ENCODE measurements around the gene CUL2. TPM values are rescaled to one million over a fixed set of nuclear protein-coding genes. Genes with fewer than 3 reads are reported as not detected.
"Not testable (repeated sequence)": the region's sequence is repeated elsewhere in the genome, so short reads cannot be mapped to it uniquely, and the experiment has no call there.

The CUL2 gene
- total and polyA plus RNA-seq, 2 of the 4 experiments (the other 2 are of a cell fraction), result 18.9 to 36.6 TPM

DNA sequence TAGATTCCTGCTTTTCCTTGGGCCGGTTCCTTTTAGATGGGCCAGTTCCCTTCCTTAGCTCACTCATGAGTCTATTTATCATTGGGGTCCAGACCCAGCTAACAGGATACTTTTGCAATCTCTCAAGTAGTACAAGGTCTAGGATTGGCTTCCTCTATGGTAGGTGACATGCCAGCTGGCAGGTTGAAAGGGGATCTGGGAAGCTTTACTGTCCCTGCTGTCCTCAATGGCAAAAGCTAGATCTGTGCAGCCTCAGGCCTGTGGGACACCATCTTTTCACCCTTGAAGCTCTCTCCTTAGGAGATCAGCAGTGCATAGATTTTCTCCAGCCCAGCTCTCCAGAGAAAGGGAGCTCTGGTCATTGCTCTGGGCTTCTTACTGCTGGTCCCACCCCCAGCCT, 96.4 kb downstream of the CUL2 start:
- Histone ChIP-seq H2BK120ac (ENCODE audit: low read depth, low read length) (no peak overlapping the region), H2BK15ac (ENCODE audit: low read depth, low read length) (no peak overlapping the region), H4K5ac (ENCODE audit: low read depth, low read length) (no peak overlapping the region), H3K9ac (ENCODE audit: low read depth, low read length) (no peak overlapping the region), H3K36me3 (ENCODE audit: control insufficient read depth, insufficient read depth, low read length) (no peaks in the 10 kb centered on the region), H3K23ac (ENCODE audit: low read depth, low read length) (no peak overlapping the region), H3K4ac (ENCODE audit: low read depth, low read length) (no peak overlapping the region), H3K56ac (ENCODE audit: extremely low read depth, insufficient read depth, low read length) (no peak overlapping the region), H3K4me3 (ENCODE audit: insufficient read depth, low read depth, low read length) (no peak overlapping the region), H3K4me2 (ENCODE audit: low read depth, low read length) (no peak overlapping the region), H3K27ac (ENCODE audit: insufficient read depth, low read length) (no peak overlapping the region), H3K9me3 (ENCODE audit: control insufficient read depth, insufficient read depth, low read length) (no peaks in the 10 kb centered on the region), H3K27me3 (ENCODE audit: control insufficient read depth, insufficient read depth, low read length) (no peaks in the 10 kb centered on the region), H4K20me1 (ENCODE audit: insufficient read depth, low read length) (no peaks in the 10 kb centered on the region), H4K91ac (ENCODE audit: insufficient read depth, low read depth, low read length) (no peak overlapping the region), H2AK9ac (replicated peaks; ENCODE audit: low read depth, low read length, poor library complexity) (no peak overlapping the region), H4K8ac (ENCODE audit: low read depth in 2 of 2, low read length in 2 of 2) (no peak overlapping the region), H3K14ac (replicated peaks; ENCODE audit: low read depth, low read length) (no peak overlapping the region), H3K4me1 (ENCODE audit: control insufficient read depth, insufficient read depth, low read length) (peaks cover 2% of the 10 kb centered on the region; the same call in 1 of the 2 replicates), H3K79me1 (ENCODE audit: low read depth in 1 of 2, low read length in 2 of 2) (no peaks in the 10 kb centered on the region), H2AK5ac (ENCODE audit: low read depth, low read length) (no peak overlapping the region), H2BK20ac (ENCODE audit: low read depth, low read length) (no peak overlapping the region), H2BK5ac (ENCODE audit: low read depth, low read length, poor library complexity, severe bottlenecking) (no peak overlapping the region), H3K18ac (ENCODE audit: low read depth, low read length) (no peak overlapping the region), H2AFZ (replicated peaks; ENCODE audit: low read length, poor library complexity) (no peak overlapping the region), H3K9me1 (ENCODE audit: insufficient read depth, low read length) (peaks cover 4% of the 10 kb centered on the region; the same call in 1 of the 2 replicates)
- ChIA-PET CTCF (interaction anchor here (0.6 to 2.1 kb wide), 9 partner anchors 10 to 328 kb away, joined by 3 to 18 read pairs (median 5); no protein-coding TSS in a partner anchor), POLR2A (ENCODE audit: unreplicated experiment) (no interaction called here)
- ATAC-seq (ENCODE audit: low read depth) (no peak), DNase-seq (no peak)
- TF ChIP-seq RCOR1 (IDR thresholded peaks at IDR 0.05; ENCODE audit: insufficient replicate concordance, low read length) (no peak), MXI1 (IDR thresholded peaks at IDR 0.05; ENCODE audit: borderline replicate concordance, low read depth, low read length) (no peak), MAFK (IDR thresholded peaks at IDR 0.05; ENCODE audit: low read depth, low read length) (no peak), CHD1 (IDR thresholded peaks at IDR 0.05; ENCODE audit: low read depth, low read length) (no peak), CEBPB (IDR thresholded peaks at IDR 0.05; ENCODE audit: low read depth, low read length) (no peak), SMC3 (IDR thresholded peaks at IDR 0.05; ENCODE audit: low read depth, low read length) (no peak)
- in situ Hi-C loops (cut with MboI; ENCODE audit: low sequenced_read_pairs), result no loop called here
- intact Hi-C loops (cut with micrococcal nuclease), result loop anchor here (2.0 to 5.0 kb wide), 2 partner anchors 33 to 224 kb away; no protein-coding TSS in a partner anchor
- no TSS peak for BruUV-seq (replicated peaks)
- dilution Hi-C loops (cut with HindIII; ENCODE audit: low sequenced_read_pairs, unreplicated experiment), result no loop called here
- WGBS, 2 experiments (ENCODE audit: extremely low coverage in 2 of 2, insufficient read length in 1 of 2), result no CpG with 5 or more reads among the region's 1 CpG

DNA sequence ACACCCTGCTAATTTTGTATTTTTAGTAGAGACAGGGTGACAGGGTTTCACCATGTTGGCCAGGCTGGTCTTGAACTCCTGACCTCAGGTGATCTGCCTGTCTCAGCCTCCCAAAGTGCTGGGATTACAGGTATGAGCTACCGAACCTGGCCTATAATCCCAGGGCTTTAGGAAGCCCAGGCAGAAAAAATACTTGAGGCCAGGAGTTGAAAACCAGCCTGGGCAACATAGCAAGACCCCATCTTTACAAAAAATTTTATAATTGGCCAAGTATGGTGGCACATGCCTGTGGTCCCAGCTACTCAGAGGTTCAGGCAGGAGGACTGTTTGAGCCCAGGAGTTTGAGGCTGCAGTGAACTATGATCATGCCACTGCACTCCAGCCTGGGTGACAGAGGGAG, 99.0 kb downstream of the CUL2 start:
- H3K56ac ChIP-seq (ENCODE audit: extremely low read depth, insufficient read depth, low read length); H3K27me3 ChIP-seq (ENCODE audit: control insufficient read depth, insufficient read depth, low read length); H4K5ac ChIP-seq (ENCODE audit: low read depth, low read length); H3K79me1 ChIP-seq (ENCODE audit: low read depth in 1 of 2, low read length in 2 of 2); CTCF ChIA-PET; H3K23ac ChIP-seq (ENCODE audit: low read depth, low read length); H3K9me3 ChIP-seq (ENCODE audit: control insufficient read depth, insufficient read depth, low read length); H2BK15ac ChIP-seq (ENCODE audit: low read depth, low read length); ATAC-seq (ENCODE audit: low read depth); H2BK120ac ChIP-seq (ENCODE audit: low read depth, low read length); H2BK5ac ChIP-seq (ENCODE audit: low read depth, low read length, poor library complexity, severe bottlenecking); H3K4me3 ChIP-seq (ENCODE audit: insufficient read depth, low read depth, low read length); BruUV-seq (replicated peaks); H3K36me3 ChIP-seq (ENCODE audit: control insufficient read depth, insufficient read depth, low read length); H3K9me1 ChIP-seq (ENCODE audit: insufficient read depth, low read length); H3K14ac ChIP-seq (replicated peaks; ENCODE audit: low read depth, low read length); H4K20me1 ChIP-seq (ENCODE audit: insufficient read depth, low read length); H2AK9ac ChIP-seq (replicated peaks; ENCODE audit: low read depth, low read length, poor library complexity); H3K9ac ChIP-seq (ENCODE audit: low read depth, low read length); H3K4ac ChIP-seq (ENCODE audit: low read depth, low read length); H3K18ac ChIP-seq (ENCODE audit: low read depth, low read length); in situ Hi-C loops (cut with MboI; ENCODE audit: low sequenced_read_pairs); H3K4me1 ChIP-seq (ENCODE audit: control insufficient read depth, insufficient read depth, low read length); dilution Hi-C loops (cut with HindIII; ENCODE audit: low sequenced_read_pairs, unreplicated experiment); POLR2A ChIA-PET (ENCODE audit: unreplicated experiment); H4K8ac ChIP-seq (ENCODE audit: low read depth in 2 of 2, low read length in 2 of 2); H2BK20ac ChIP-seq (ENCODE audit: low read depth, low read length); H2AFZ ChIP-seq (replicated peaks; ENCODE audit: low read length, poor library complexity); H4K91ac ChIP-seq (ENCODE audit: insufficient read depth, low read depth, low read length); H2AK5ac ChIP-seq (ENCODE audit: low read depth, low read length); H3K27ac ChIP-seq (ENCODE audit: insufficient read depth, low read length); DNase-seq; H3K4me2 ChIP-seq (ENCODE audit: low read depth, low read length): not testable (repeated sequence)
- no CpG with 5 or more reads among the region's 1 CpG for WGBS, 2 experiments (ENCODE audit: extremely low coverage in 2 of 2, insufficient read length in 1 of 2)
- intact Hi-C loops (cut with micrococcal nuclease), result loop anchor here (5.0 kb wide), 1 partner anchor 226 kb away; no protein-coding TSS in a partner anchor

All from IMR-90 (cell line).